ENCODE measurements around the gene TSPAN9.

Gene TSPAN9, protein sequence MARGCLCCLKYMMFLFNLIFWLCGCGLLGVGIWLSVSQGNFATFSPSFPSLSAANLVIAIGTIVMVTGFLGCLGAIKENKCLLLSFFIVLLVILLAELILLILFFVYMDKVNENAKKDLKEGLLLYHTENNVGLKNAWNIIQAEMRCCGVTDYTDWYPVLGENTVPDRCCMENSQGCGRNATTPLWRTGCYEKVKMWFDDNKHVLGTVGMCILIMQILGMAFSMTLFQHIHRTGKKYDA

DNA sequence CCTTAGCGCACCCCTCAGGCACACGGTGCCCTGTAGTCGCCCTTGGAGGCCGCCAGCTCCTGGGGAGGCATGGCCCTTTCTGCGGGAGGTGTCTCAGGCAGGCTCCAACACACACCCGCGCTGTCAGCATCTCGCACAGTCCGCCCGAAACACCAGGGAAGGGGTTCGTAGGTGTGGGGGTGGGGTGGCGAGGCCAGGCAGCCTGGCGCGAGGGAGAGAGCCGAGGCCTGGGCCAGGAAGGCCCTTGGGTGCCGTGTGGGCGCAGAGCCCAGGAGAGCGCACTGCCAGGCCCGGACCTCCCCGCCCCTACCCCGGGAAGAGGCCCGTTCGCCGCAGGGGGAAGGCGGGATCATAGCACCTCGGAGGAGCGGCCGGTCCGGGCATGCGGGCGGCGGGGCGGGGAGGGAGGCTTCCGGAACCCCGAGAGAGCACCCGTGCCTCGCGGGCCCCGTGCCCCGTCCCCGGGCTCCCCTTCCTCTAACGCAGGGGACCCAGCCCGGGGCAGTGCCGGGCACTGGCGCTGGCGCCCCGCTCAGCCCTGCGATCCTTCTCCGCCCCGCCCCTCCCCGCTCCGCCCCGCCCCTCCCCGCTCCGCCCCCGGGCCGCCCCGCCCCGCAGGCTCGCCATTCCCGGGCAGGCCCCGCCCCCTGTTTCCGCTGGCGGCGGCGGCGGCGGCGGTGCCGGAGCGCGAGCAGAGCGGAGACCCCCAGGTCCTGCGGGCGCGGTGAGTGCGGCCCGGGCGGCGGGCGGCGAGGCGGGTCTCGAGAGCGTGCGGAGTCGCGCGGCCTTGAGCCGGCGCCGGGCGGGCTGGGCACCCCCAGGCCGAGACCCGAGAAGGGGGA, at the start of gene TSPAN9:
Gene TSPAN9 (plus strand): TSS at position 650 of the 842 bp plus-strand sequence. CDS start 123,815 bp downstream, outside the sequence.
- intact Hi-C loops (cut with DNase I): loop anchor here (10.0 kb wide), 1 partner anchor 128 kb away; no protein-coding TSS in a partner anchor
- peak; percentile 20 to 92 (median 54) for DNase-seq

DNA sequence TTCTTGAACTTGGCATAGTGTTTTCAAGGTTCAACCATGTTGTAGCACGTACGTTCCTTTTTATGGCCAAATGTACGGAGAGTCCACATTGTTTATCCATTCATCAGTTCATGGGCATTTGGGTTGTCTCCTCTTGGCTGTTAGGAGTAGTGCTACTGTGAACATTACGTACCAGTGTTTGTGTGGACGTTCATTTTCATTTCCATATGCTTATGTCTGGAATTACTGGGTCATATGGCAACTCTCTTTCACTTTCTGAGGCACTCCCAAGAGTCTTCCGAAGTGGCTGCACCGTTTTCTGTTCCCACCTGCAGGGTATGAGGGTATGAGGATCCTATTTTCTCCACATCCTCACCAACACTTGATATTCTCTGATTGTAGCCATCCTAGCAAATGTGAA, 49.1 kb upstream of the TSPAN9 start:
- intact Hi-C loops (cut with DNase I): no loop called here
- no peak for DNase-seq

DNA sequence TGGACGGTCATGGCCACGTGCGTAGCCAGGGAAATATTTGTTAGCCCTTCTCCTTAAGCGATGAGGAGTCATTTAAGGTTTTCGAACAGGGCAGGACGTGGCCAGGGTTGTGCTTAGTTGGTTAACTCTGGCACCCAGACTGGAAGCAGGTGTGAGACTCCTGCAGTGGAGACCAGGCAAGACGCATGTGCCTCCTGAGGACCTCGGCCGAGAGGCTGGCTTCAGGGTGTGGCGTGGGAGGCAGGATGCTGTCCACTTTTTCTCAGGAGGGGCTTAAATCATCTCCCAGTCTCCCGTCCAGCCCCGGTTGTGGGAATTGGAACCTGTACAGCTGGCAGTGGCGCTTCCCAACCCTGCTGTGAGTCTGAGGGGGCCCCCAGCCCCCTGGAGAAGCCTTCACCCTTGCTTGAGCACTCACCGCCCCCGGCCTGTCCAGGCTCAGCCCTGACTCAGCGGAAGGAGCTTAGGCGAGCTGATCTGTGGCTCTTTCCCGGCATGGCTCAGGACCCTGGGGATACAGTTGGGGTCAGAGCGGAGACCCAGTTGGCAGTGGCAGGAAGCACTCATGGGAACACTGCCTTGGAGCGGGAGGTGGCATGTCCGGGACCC, 46.3 kb upstream of the TSPAN9 start:
- peak in 1 of 10 donors; percentile 66 for DNase-seq
- intact Hi-C loops (cut with DNase I): no loop called here

DNA sequence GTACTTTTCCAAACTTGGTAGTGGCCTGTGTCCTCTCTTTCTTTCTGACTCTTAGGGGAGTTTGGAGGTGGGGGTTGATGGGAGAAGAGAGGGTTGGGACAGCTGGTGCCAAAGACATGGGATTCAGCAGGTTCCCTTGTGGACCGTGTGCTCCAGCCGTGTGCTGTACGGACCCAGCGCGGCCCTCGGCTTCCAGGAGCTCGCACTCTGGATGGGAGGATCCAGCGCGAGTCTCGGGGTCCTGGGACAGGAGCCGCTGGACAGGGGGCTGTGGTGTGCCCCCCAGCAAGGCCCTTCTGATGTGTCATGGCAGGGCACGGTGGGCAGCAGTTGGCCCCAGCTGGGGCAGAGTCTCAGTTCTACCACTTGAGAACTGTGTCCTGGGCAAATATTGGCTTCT, 45.0 kb upstream of the TSPAN9 start:
- no peak for DNase-seq
- intact Hi-C loops (cut with DNase I): no loop called here

DNA sequence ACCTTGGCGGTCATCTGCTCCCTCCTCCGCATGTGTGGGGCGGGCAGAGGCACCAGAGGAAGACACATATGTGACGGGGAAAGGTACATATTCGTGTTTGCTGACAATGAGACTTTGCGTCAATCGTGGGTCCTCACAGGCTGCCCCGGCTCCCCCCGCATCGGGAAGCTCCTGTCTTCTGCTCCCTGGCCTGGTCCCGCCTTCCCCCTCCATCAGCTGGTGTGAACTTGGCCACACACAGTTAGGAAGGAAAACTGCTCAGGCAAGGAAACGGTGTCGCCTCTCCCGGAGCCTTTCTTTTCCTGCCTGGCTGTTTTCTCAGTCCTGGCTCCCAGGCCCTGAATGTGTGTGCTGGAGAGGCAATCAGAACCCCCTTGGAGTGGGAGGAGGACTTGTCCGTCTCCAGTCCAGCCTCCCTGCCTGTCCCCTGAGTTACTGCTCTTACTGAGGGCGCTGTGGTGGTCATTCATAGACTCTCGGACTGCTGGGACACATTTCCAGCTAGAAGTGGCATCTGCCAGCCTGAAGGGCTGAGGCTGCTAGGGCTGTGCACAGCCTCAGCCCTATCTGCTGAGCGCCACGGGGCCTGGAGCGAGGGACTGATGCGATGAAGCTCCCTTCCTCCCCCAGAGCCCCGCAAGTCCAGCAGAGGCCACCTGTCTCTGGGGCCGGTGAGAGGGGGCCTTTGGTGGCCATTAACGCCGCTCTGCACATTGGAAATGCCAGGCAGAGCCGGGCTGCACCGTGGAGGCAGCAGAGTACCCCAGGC, 44.2 kb upstream of the TSPAN9 start:
- intact Hi-C loops (cut with DNase I): no loop called here
- peak in 1 of 10 donors; percentile 82 for DNase-seq

DNA sequence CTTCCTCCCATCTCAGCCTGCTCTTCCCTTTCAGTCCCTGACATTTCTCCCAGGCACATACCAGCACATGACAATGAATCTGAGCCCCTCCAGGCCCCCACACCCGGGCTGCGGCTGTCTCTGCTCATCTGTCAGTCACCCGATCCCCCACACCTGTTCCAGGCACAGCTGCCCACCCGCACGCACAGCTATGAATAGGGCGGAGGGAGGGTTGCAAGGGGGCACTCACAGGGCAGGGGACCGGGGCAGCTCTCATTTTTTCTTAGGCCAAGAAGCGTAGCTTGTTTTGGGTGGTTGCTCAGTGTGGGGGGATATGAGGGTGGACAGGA, 43.7 kb upstream of the TSPAN9 start:
- intact Hi-C loops (cut with DNase I): no loop called here
- DNase-seq: peak in 1 of 10 donors; percentile 63

DNA sequence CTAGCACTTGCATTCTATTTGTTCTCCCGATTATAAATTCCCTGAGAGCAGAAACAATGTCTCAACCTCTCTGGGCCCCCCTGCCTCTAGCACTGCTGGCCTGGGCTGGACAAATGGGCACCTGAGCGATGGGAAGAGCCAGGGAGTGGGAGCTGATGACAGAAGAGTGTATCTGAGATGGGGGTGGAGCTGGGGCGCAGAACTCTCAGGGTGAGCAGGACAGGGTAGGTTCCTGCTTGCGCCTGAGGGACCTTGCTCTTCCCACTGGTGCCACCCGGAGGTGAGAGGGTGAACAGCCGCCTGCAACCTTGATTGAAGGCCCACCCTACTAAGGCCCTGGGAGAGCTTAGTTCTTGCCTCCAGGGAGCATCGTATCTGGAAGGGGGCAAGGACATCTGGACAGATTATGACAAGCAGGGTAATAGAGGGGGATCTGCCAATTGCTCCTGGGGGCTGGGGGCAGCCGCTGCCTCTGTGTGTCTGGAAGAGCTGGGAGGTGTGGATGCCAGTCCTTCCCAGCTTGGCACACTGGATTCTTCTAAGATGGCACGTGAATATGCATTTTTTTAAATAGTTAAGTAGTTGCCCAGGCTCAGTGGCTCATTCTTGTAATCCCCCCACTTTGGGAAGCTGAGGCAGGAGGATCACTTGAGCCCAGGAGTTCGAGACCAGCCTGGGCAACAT, 43.0 kb upstream of the TSPAN9 start:
- DNase-seq: peak; percentile 39 to 97 (median 74)
- intact Hi-C loops (cut with DNase I): no loop called here

DNA sequence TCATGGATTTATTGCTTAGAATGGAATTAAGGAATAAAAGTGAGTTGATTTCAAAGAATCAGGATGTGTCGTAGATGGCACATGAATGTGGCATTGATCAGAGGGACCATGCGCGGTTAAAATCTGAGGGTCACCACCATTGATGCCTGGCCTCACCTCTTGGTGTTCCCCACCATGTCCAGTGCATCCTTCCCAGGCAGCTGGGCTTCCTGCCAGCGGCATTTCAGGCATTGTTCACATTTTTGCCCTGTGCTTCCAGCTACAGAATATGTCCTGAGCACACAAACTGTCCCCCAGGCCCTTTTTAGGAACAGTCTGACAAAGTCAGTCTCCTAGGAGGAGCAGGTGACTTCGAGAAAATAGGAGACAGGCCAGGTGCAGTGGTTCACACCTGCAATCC, 42.0 kb upstream of the TSPAN9 start:
- peak in 2 of 10 donors; percentile 22 to 51 for DNase-seq
- intact Hi-C loops (cut with DNase I): loop anchor here (5.0 kb wide), 2 partner anchors 143 to 188 kb away; partner anchors contain the start of gene TULP3

DNA sequence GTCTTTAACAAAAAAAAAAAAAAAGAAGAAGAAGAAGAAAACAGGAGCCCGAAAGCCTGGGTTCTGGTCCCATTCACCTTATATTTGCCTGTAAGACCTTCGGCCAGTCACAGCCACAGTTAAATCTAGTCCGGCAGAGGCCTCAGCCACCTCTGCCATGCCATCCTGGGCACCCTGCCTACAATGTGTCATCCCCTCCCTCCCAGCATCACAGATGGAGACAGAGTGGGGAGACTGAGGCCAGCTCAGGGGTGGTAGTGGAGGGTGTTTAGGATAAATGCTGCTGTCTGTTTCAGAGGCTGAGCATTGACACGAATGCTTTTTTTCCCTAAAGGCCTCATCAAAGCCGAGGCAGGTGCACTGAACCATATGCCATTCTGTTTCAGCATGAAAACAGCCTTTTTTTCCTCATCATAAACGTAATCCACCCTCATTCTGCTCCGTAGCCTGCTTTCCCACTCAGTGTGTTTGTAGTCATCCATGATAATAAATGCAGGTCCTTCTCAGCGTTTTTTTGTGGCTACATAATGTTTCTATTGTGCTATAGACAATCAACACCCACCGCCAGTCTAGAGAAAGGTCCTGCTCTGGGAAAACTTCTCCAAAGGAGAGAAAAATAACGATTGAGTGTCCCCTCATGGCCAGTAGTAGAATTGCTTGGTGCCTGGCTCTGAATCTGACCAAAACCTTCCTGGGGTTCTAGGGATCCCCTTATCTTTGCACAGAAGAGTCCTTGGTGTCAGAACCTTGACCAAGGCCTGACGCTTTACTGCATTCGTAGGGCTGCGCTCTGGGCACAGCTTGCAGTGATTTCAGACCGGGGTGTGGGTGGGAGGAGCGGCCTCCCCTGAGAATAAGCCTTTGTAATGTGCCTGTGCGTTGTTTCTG, 41.1 kb upstream of the TSPAN9 start:
- DNase-seq: peak in 7 of 10 donors; percentile 21 to 92 (median 51)

DNA sequence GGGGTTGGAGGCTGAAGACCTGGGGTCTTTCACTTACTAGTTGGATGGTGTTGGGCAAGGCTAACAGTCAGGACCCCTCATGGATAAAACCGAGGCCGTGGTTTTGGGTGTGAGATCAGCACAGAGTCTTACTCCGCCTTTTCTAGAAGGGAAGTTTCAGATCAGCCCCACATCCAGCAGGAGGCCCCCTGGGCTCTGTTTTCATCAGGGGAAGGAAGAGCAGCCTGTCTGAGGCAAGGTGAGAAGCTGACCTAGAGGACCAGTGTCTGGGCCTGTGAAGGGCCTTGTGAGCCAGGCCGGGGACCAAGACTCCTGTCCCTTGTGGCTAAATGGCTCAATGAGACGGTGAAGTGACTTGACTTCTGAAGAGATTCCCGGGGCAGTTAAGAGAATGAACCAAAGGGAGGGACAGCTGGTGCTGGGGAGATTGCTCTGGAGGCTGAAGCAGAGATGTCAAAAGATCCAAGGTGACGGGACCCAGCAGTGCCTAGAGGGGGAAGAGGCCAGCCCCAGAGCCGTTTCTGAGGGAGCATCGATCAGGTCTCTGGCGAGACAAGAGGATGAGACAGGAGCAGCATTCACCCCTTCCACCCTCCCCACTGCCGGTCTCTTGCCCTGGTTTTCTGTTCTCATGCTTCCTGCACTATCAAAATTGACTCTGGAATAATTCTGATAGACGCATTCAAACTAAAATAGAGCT, 40.1 kb upstream of the TSPAN9 start:
- DNase-seq: peak in 2 of 10 donors; percentile 70 to 72
- intact Hi-C loops (cut with DNase I): loop anchor here (5.0 kb wide), 2 partner anchors 145 to 190 kb away; partner anchors contain the start of gene TULP3

More for the DNA sequence above, 41.1 kb upstream of the TSPAN9 start:
- intact Hi-C loops (cut with DNase I): loop anchor here (5.0 kb wide), 2 partner anchors 144 to 189 kb away; partner anchors contain the start of gene TULP3

DNA sequence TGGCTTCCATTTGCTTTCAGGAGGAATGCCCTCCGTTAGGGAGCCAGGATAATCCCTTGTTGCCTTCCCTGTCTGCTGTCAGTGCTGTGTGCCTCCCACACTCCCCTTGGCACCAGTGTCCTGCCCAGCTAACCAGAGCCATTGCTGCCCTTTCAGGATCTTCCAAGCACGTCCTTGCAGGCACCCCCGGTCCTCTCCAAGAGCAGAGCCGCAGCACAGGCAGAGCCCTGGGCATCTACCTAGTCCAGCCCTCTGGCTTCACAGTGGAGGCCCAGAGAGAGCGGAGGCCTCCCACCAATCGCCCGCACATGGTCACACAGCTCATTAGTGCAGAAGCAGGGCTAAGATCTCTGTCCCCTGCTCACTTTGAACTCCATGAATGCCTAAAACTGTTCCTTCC, 39.0 kb upstream of the TSPAN9 start:
- DNase-seq: peak in 1 of 10 donors; percentile 80
- intact Hi-C loops (cut with DNase I): loop anchor here (5.0 kb wide), 2 partner anchors 146 to 191 kb away; partner anchors contain the start of gene TULP3

DNA sequence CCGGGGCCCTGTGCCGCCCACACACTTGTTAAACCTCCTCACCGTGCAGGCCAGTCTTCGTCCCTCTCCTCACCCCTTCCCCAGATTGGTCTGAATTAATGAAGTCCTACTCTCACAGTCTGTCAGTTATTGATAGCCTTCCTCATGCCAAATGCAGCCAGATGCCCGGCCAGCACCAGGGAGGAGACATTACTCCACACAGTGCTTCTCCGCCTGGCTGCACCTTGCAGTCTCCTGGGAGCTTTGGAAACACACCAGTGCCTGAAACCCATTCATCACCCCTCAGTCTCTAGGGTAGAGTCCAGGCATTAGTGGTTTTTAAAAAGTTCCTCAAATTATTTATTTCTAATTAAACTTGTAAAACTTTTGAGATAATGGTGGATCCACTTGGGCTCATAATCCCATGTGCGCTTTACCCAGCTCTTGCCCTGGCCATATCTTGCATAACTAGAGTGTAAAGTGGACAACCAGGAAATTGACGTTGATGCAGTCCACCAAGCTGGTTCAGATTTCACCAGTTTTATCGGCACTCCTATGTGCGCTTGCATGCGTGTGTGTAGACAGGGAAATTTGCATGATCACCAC, 38.2 kb upstream of the TSPAN9 start:
- intact Hi-C loops (cut with DNase I): loop anchor here (5.0 kb wide), 2 partner anchors 147 to 192 kb away; partner anchors contain the start of gene TULP3
- peak in 3 of 10 donors; percentile 43 to 55 (median 48) for DNase-seq

DNA sequence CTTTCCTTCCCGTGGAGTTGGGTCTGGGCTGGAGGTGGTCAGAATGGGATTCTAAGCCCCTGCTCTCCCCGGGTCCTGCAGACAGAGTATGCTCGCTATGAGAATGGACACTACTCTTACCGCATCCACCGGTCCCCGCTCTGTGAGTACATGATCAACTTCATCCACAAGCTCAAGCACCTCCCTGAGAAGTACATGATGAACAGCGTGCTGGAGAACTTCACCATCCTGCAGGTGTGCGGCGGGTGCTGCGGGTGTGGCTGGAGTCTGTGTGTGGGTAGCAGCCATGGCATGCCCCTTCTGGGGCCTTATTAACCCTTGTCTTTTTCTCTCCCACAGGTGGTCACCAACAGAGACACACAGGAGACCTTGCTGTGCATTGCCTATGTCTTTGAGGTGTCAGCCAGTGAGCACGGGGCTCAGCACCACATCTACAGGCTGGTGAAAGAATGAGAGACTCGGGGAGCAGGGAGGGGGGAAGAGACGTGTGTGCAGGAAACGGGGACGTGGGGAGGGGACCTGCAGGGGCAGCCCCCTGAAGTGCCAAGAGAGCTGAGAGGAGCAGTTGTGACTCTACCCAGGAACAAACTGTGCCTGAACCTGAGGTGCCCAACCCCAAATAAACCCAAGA, 37.0 kb upstream of the TSPAN9 start:
- peak in 2 of 10 donors; percentile 20 to 49 for DNase-seq
- intact Hi-C loops (cut with DNase I): no loop called here

DNA sequence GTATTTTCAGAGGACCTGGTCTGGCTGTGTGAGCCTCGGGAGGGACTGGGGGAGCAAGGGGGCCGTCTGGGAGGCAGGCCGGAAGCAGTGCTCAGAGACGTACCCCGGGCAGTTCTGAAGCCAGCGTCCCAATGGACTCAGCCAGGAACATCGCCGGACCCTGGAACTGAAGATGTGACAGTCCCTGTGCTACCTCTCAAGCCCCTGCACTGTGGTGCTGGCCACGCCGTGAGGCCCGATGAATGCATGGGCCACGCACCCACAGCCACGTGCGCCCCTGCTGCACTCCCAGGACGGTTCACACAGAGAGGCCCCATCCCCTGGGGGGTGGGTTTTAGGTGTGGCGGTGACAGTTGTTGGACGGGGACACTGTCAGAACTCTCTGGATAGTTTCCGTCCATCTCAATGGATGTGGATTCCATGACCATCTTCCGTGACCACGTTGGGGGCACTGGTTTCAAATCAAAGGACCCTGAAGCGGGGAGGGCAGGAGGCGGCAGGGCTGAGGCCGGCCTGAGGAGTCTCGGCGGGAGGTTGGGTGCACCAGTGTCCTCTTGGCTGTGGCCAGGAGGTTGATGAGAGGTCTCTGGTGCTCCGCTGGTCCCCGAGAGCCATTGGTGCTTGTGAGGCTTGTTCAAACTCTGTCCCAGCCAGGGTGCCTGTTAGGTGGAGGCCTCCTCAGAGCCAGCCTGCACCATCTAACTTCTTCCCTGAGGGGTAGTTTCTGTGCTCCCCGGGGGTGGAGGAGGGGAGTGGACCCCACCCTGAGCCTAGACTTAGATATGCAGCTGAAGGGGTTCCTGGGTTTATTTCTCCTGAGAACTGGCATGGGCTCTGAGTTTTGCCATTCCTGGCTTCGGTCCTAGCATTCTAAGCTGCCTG, 36.3 kb upstream of the TSPAN9 start:
- intact Hi-C loops (cut with DNase I): no loop called here
- DNase-seq: peak in 2 of 10 donors; percentile 50 to 69

DNA sequence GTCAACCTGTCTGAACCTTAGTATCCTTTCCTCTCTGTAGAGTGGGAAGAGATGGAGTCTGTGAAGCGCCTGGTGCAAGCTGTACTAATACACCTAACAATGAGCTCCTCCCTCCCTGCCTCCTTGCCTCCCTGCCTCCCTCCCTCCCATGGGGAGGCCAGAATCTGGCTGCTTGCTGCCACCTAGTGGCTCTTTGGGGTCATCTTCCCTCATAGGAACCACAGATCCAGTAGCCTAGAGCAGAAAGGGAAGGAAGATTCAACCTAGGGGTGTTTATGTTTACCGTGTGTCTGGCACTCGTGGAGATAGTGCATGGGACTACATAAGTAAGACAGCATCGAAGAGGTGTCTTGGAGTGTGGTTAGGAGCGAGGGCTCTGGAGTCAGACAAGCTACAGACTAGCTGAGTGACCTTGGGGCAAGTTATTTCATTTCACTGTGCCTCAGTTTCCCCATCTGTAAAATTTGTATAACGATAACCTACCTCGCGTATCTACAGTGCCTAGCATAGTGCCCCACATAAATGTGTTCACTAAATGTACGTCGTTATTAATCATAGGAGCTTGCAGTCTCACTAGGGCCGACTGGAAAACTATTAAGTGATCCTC, 35.5 kb upstream of the TSPAN9 start:
- intact Hi-C loops (cut with DNase I): no loop called here
- peak in 9 of 10 donors; percentile 37 to 96 (median 75) for DNase-seq

DNA sequence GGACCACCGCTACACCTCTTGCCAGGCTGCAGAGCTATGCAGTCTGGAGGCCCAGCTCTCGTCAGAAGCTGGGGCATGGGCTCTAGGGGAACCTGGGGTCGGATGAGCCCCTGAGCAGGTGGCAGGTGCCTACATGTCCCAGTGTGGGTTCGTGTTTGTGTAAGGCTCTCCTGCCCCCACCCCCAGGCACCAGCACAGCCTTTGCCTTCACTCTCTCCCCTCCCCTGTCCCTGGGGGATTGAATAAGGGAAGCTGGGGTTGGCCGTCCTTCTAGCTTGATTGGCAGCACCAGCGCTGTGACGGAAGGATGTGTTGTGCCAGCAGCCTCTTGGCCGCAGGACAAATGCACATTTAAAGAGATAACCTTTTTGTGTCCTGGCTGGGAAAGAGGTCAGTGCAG, 34.8 kb upstream of the TSPAN9 start:
- intact Hi-C loops (cut with DNase I): no loop called here
- peak in 2 of 10 donors; percentile 27 to 62 for DNase-seq
